SH-SY5Y (cell line): ENCODE measurements around the gene MAP2K6.

ENCODE experiments used
- GATA2 ChIP-seq: IDR thresholded peaks from 2 replicates; pipeline ENCODE4 v1.6.1; 2011; ENCODE audit warnings: mild to moderate bottlenecking, low read depth, low read length
- GATA3 ChIP-seq: IDR thresholded peaks from 2 replicates; pipeline ENCODE4 v1.6.1; 2011; ENCODE audit warnings: low read depth, mild to moderate bottlenecking, low read length, moderate library complexity

DNA sequence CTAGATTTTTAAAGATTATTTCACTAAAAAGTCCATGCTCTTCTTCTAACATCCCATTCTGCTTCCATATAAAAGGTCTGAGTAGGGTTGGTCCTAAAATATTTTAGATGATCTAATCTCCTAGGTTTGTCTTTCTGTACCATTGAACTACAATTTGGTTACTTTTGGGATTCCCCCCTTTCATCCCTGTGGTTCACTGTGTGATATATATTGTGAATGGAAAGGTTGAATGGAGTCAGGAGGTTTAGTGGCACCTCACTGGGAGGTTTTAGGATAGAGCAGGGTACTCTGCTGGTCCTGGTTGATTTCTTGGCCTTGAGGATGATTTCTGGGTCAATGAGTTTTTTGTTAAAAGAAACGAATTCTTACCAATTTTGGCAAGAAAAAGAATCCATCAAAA lies 29.5 kb downstream of the MAP2K6 start:
- TF ChIP-seq GATA3 (no peak), GATA2 (no peak)
